Sigmoid colon (tissue), 7 donors: ENCODE results near the gene TBCEL. TPM values are rescaled to one million over a fixed set of nuclear protein-coding genes. Genes with fewer than 3 reads are reported as not detected.

ENCODE experiments used
- DNase-seq: peaks from one replicate; pipeline ENCODE4 v3.0.0-alpha.2; 2019
- H3K27ac ChIP-seq, 4 donors: fragments of 200-600 bp; sonication (generic); one replicate each; pipeline ENCODE4 v1.5.1; 2016 to 2019; ENCODE audit warnings: mild to moderate bottlenecking in 1 of 4
- H3K27me3 ChIP-seq, 3 donors: fragments of 200-600 bp; sonication (generic); one replicate each; pipeline ENCODE4 v1.5.1; 2019; ENCODE audit warnings: mild to moderate bottlenecking in 1 of 3
- H3K36me3 ChIP-seq, 4 donors: fragments of 200-600 bp; sonication (generic); one replicate each; pipeline ENCODE4 v1.5.1; 2016 to 2019
- H3K4me1 ChIP-seq, 4 donors: fragments of 200-600 bp; sonication (generic); one replicate each; pipeline ENCODE4 v1.5.1; 2017 to 2019
- H3K4me3 ChIP-seq, 4 donors: fragments of 200-600 bp; sonication (generic); one replicate each; pipeline ENCODE4 v1.5.1; 2017 to 2019; ENCODE audit warnings: mild to moderate bottlenecking in 2 of 4, moderate library complexity in 1 of 4
- H3K9me3 ChIP-seq, 4 donors: fragments of 200-600 bp in 3 of 4; sonication (generic) in 3 of 4; one replicate each; pipeline versions ENCODE4 v1.5.1 to v1.6.1; 2013 to 2019
- CTCF ChIP-seq, 4 experiments: fragments of 450-650 bp in 3 of 4; fragments of 200-600 bp in 1 of 4; IDR thresholded peaks; one replicate each; pipeline ENCODE4 v1.5.1; 2016 to 2019; ENCODE audit warnings: antibody characterized with exemption in 4 of 4, mild to moderate bottlenecking in 3 of 4, moderate library complexity in 2 of 4
- EP300 ChIP-seq, 4 donors: sonication (generic); formaldehyde crosslinking; IDR thresholded peaks; one replicate each; pipeline ENCODE4 v1.6.1; 2017; ENCODE audit warnings: antibody characterized with exemption in 4 of 4
- POLR2A ChIP-seq, 2 donors: fragments of 450-650 bp; IDR thresholded peaks; one replicate each; pipeline ENCODE4 v1.6.1; 2016; ENCODE audit warnings: antibody characterized with exemption in 2 of 2, mild to moderate bottlenecking in 2 of 2, moderate library complexity in 2 of 2
- POLR2AphosphoS5 ChIP-seq, 4 donors: sonication (generic); formaldehyde crosslinking; IDR thresholded peaks; one replicate each; pipeline ENCODE4 v1.6.1; 2017; ENCODE audit warnings: antibody characterized with exemption in 4 of 4
- WGBS, 2 donors: extraction: QIAGEN DNeasy Blood & Tissue Kit; methylation state at CpG; one replicate each; pipeline ENCODE4 v1.1.7; 2013; 5-methylcytosine and 5-hydroxymethylcytosine counted together
- intact Hi-C: fragments of 100-400 bp; cut with DNase I; formaldehyde crosslinking; loops from one replicate; pipeline ENCODE4 v1.15.1; 2023
- polyA plus RNA-seq, 3 donors: library from polyadenylated mRNA; stranded (reverse); fragments of 200-250 nt; gene quantifications; one replicate each; pipeline ENCODE4 v1.2.3, GENCODE V29; 2013
- total RNA-seq, 4 donors: library from RNA; depleted of rRNA; stranded (reverse); fragments of >200 nt; gene quantifications; one replicate each; pipeline ENCODE4 v1.1.0, GENCODE V29; 2016
- donor health status: healthy with polysubstance abuse.
- donor health status: Bipolar disorder and iron deficiency.
- donor health status: healthy.

TBCEL gene
- total and polyA plus RNA-seq, 7 donors: 4.2 to 53.3 (median 22.4) TPM

- no peak for TF ChIP-seq EP300 (IDR thresholded peaks at IDR 0.05)
- no peak for TF ChIP-seq CTCF (IDR thresholded peaks at IDR 0.05)
- no peak for TF ChIP-seq POLR2A (IDR thresholded peaks at IDR 0.05)
- Histone ChIP-seq H3K9me3 (no peaks in the 10 kb centered on the region), H3K4me1 (no peaks in the 10 kb centered on the region), H3K27me3 (no peaks in the 10 kb centered on the region), H3K4me3 (no peak overlapping the region), H3K27ac (no peak overlapping the region), H3K36me3 (peaks cover 3 to 22% (median 6%) of the 10 kb centered on the region in 4 donors)
- intact Hi-C loops: no loop called here
- no peak for DNase-seq
- WGBS, 2 donors: 97 to 98% methylated on average over 5 of the region's 5 CpGs
These were observed 66.3 kb downstream of the TBCEL start for GRCh38 chr11:121090145-121090721.

GRCh38 chr11:121091492-121092152, 67.7 kb downstream of the TBCEL start:
- Histone ChIP-seq H3K4me3 (no peak overlapping the region), H3K4me1 (no peaks in the 10 kb centered on the region), H3K36me3 (peaks cover 0 to 20% (median 6%) of the 10 kb centered on the region in 4 donors), H3K9me3 (no peaks in the 10 kb centered on the region), H3K27me3 (no peaks in the 10 kb centered on the region), H3K27ac (no peak overlapping the region)
- no peak for DNase-seq
- intact Hi-C loops: no loop called here
- TF ChIP-seq CTCF (IDR thresholded peaks at IDR 0.05) (no peak), POLR2A (IDR thresholded peaks at IDR 0.05) (no peak), POLR2AphosphoS5 (IDR thresholded peaks at IDR 0.05) (no peak), EP300 (IDR thresholded peaks at IDR 0.05) (no peak)
- WGBS, 2 donors: 59 to 82% methylated on average over 3 of the region's 3 CpGs

- Histone ChIP-seq H3K27me3 (no peaks in the 10 kb centered on the region), H3K36me3 (no peaks in the 10 kb centered on the region), H3K9me3 (no peaks in the 10 kb centered on the region), H3K4me1 (no peaks in the 10 kb centered on the region), H3K4me3 (no peak overlapping the region), H3K27ac (no peak overlapping the region)
- intact Hi-C loops: no loop called here
- no peak for DNase-seq
- TF ChIP-seq CTCF (IDR thresholded peaks at IDR 0.05) (no peak), POLR2AphosphoS5 (IDR thresholded peaks at IDR 0.05) (no peak), EP300 (IDR thresholded peaks at IDR 0.05) (no peak), POLR2A (IDR thresholded peaks at IDR 0.05) (no peak)
- 84 to 93% methylated on average over 1 of the region's 1 CpG for WGBS, 2 donors
These were observed 71.7 kb downstream of the TBCEL start for GRCh38 chr11:121095561-121095960.

- no peak for TF ChIP-seq CTCF (IDR thresholded peaks at IDR 0.05)
- no peak for TF ChIP-seq EP300 (IDR thresholded peaks at IDR 0.05)
- no peak for TF ChIP-seq POLR2A (IDR thresholded peaks at IDR 0.05)
- no peak for TF ChIP-seq POLR2AphosphoS5 (IDR thresholded peaks at IDR 0.05)
- intact Hi-C loops: no loop called here
- Histone ChIP-seq H3K4me3 (no peak overlapping the region), H3K4me1 (peaks cover 0 to 3% (median 1%) of the 10 kb centered on the region in 4 donors), H3K27me3 (no peaks in the 10 kb centered on the region), H3K36me3 (no peaks in the 10 kb centered on the region), H3K9me3 (no peaks in the 10 kb centered on the region), H3K27ac (no peak overlapping the region)
- 80 to 95% methylated on average over 4 of the region's 4 CpGs for WGBS, 2 donors
- DNase-seq: no peak
These were observed 75.5 kb downstream of the TBCEL start for GRCh38 chr11:121099364-121099763.
